ENCODE results near the gene LRRC8A.

LRRC8A gene

GRCh38 chr9:128903079-128903461 is 21.1 kb downstream of the LRRC8A start:
- no peak for TF ChIP-seq CTCF (conservative IDR thresholded peaks at IDR 0.05; ENCODE audit: low read length)
- no peak for DNase-seq (ENCODE audit: low read depth)

GRCh38 chr9:128903871-128904620 is 22.1 kb downstream of the LRRC8A start:
- DNase-seq (ENCODE audit: low read depth): no peak

More at GRCh38 chr9:128903079-128903461, 21.1 kb downstream of the LRRC8A start:
- no peak overlapping the region for H3K4me3 ChIP-seq (ENCODE audit: low read length)

GRCh38 chr9:128905964-128906363 is 24.0 kb downstream of the LRRC8A start:
- DNase-seq (ENCODE audit: low read depth): no peak
- no peak for TF ChIP-seq CTCF (conservative IDR thresholded peaks at IDR 0.05; ENCODE audit: low read length)
- H3K4me3 ChIP-seq (ENCODE audit: low read length): no peak overlapping the region

More at GRCh38 chr9:128903871-128904620, 22.1 kb downstream of the LRRC8A start:
- no peak overlapping the region for H3K4me3 ChIP-seq (ENCODE audit: low read length)
- TF ChIP-seq CTCF (conservative IDR thresholded peaks at IDR 0.05; ENCODE audit: low read length): no peak

- TF ChIP-seq CTCF (conservative IDR thresholded peaks at IDR 0.05; ENCODE audit: low read length): no peak
- no peak for DNase-seq (ENCODE audit: low read depth)
- H3K4me3 ChIP-seq (ENCODE audit: low read length): no peak overlapping the region
These were observed 24.8 kb downstream of the LRRC8A start for GRCh38 chr9:128906741-128907140.

GRCh38 chr9:128908372-128908771 is 26.4 kb downstream of the LRRC8A start:
- no peak overlapping the region for H3K4me3 ChIP-seq (ENCODE audit: low read length)
- no peak for DNase-seq (ENCODE audit: low read depth)
- no peak for TF ChIP-seq CTCF (conservative IDR thresholded peaks at IDR 0.05; ENCODE audit: low read length)

- DNase-seq (ENCODE audit: low read depth): no peak
- no peak for TF ChIP-seq CTCF (conservative IDR thresholded peaks at IDR 0.05; ENCODE audit: low read length)
These were observed 27.9 kb downstream of the LRRC8A start for GRCh38 chr9:128909859-128910258.

GRCh38 chr9:128910906-128911305 is 29.0 kb downstream of the LRRC8A start:
- no peak overlapping the region for H3K4me3 ChIP-seq (ENCODE audit: low read length)
- no peak for TF ChIP-seq CTCF (conservative IDR thresholded peaks at IDR 0.05; ENCODE audit: low read length)
- no peak for DNase-seq (ENCODE audit: low read depth)

More at GRCh38 chr9:128909859-128910258, 27.9 kb downstream of the LRRC8A start:
- no peak overlapping the region for H3K4me3 ChIP-seq (ENCODE audit: low read length)
